ENCODE measurements around the gene GID8.

- TF ChIP-seq REST (IDR thresholded peaks at IDR 0.05) = no peak
- peak; percentile 18 for TF ChIP-seq CTCF (IDR thresholded peaks at IDR 0.05; ENCODE audit: low read depth, low read length, missing input control)
- TF ChIP-seq SP1 (IDR thresholded peaks at IDR 0.05) = no peak
- TF ChIP-seq RAD21 (IDR thresholded peaks at IDR 0.05) = peak in 1 of 2 donors; percentile 47
- no peak for TF ChIP-seq GABPA (IDR thresholded peaks at IDR 0.05 in 1 of 2, conservative IDR thresholded peaks at IDR 0.05 in 1 of 2)
- TF ChIP-seq MAX (IDR thresholded peaks at IDR 0.05) = no peak
- TF ChIP-seq JUND (IDR thresholded peaks at IDR 0.05) = no peak
- TF ChIP-seq TAF1 (conservative IDR thresholded peaks at IDR 0.05) = no peak
These were observed 38.3 kb upstream of the GID8 start for GRCh38 chr20:62899633-62900051.

Measured in liver (tissue), 3 donors.